ENCODE measurements around the gene FRMPD3.

FRMPD3 gene

GRCh38 chrX:107482046-107482445 lies 32.6 kb downstream of the FRMPD3 start:
- peak; percentile 24 for DNase-seq

- DNase-seq = no peak
Observed at GRCh38 chrX:107484002-107484726, 34.7 kb downstream of the FRMPD3 start.

- no peak for DNase-seq
Observed at GRCh38 chrX:107485013-107485412, 35.6 kb downstream of the FRMPD3 start.

- DNase-seq = no peak
Observed at GRCh38 chrX:107493141-107493540, 43.7 kb downstream of the FRMPD3 start.

GRCh38 chrX:107496786-107497185 lies 47.3 kb downstream of the FRMPD3 start:
- no peak for DNase-seq

Data from NCI-H2029 treated with DMSO at 0.1 percent for 48 hours (cell line).